Adrenal gland (tissue), 12 donors: ENCODE results near the gene GRIK1. TPM values are rescaled to one million over a fixed set of nuclear protein-coding genes. Genes with fewer than 3 reads are reported as not detected.

ENCODE experiments used
- DNase-seq, 7 donors: peaks; one replicate each; pipeline ENCODE4 v3.0.0-alpha.2; 2019 to 2020
- H3K27ac ChIP-seq, 5 donors: fragments of 200-600 bp; sonication (generic) in 4 of 5; 1 replicate in 3 of 5; 2 replicates in 2 of 5; pipeline versions ENCODE4 v1.5.1 to v1.8.0; 2016 to 2020; ENCODE audit warnings: mild to moderate bottlenecking in 1 of 5
- H3K27me3 ChIP-seq: fragments of 200-600 bp; 2 replicates; pipeline ENCODE4 v1.8.0; 2021
- H3K36me3 ChIP-seq, 2 donors: fragments of 200-600 bp; replicated peaks in 1 of 2; 1 replicate in 1 of 2; 2 replicates in 1 of 2; pipeline versions ENCODE4 v1.5.1 to v1.8.0; 2018 to 2022
- H3K4me1 ChIP-seq, 2 donors: fragments of 200-600 bp; replicated peaks in 1 of 2; 1 replicate in 1 of 2; 2 replicates in 1 of 2; pipeline versions ENCODE4 v1.5.1 to v1.8.0; 2018 to 2021
- H3K4me3 ChIP-seq, 4 donors: fragments of 200-600 bp; sonication (generic) in 3 of 4; one replicate each; pipeline ENCODE4 v1.5.1; 2016 to 2018
- H3K9me3 ChIP-seq, 3 donors: fragments of 200-600 bp; sonication (generic) in 1 of 3; replicated peaks in 1 of 3; 1 replicate in 2 of 3; 2 replicates in 1 of 3; pipeline versions ENCODE4 v1.5.1 to v1.8.0; 2016 to 2021
- CTCF ChIP-seq, 6 experiments: fragments of 450-650 bp in 4 of 6; fragments of 200-600 bp in 2 of 6; sonication (generic) in 1 of 6; IDR thresholded peaks; 1 replicate in 5 of 6; 2 replicates in 1 of 6; pipeline versions ENCODE4 v1.5.1 to v1.8.0; 2016 to 2021; ENCODE audit warnings: antibody characterized with exemption in 6 of 6, mild to moderate bottlenecking in 2 of 6, moderate library complexity in 1 of 6
- POLR2A ChIP-seq, 2 donors: fragments of 450-650 bp; IDR thresholded peaks; one replicate each; pipeline ENCODE4 v1.6.1; 2017; ENCODE audit warnings: antibody characterized with exemption in 2 of 2, mild to moderate bottlenecking in 2 of 2, moderate library complexity in 1 of 2
- WGBS, 4 donors: extraction: QIAGEN DNeasy Blood & Tissue Kit in 2 of 4; methylation state at CpG; one replicate each; pipeline versions ENCODE4 v1.1.5 to v1.1.7; 2013 to 2017; 5-methylcytosine and 5-hydroxymethylcytosine counted together
- intact Hi-C, 2 donors: fragments of 100-400 bp; cut with DNase I; formaldehyde crosslinking; loops; one replicate each; pipeline versions ENCODE4 v1.14.1 to v1.15.0; 2022 to 2023
- polyA plus RNA-seq, 3 donors: library from polyadenylated mRNA; stranded (reverse); fragments of 200-250 nt in 2 of 3; fragments of 350-450 nt in 1 of 3; fragmentation: Illumina TruSeq in 1 of 3; extraction: RNeasy Lipid Tissue Mini Kit (QIAGEN cat#74804) in 1 of 3; gene quantifications; one replicate each; pipeline ENCODE4 v1.2.3, GENCODE V29; 2013 to 2014
- total RNA-seq, 9 donors: library from RNA; depleted of rRNA in 4 of 9; stranded (reverse); fragments of >200 nt in 4 of 9; fragments of 120-200 nt in 1 of 9; fragmentation: NEBNext Ultra II Directional in 1 of 9; extraction: Animal tissue kit (Norgen Biotek cat#: 25700) in 1 of 9; gene quantifications; one replicate each; pipeline versions ENCODE4 v1.1.0 to v1.2.4, GENCODE V29; 2013 to 2023
- donor health status: healthy with polysubstance abuse.
- donor health status: Bipolar disorder and iron deficiency.
- donor health status: DM: yes; HTN: yes; CAD: no.
- donor health status: DM: no; HTN: no; CAD: no.
- donor health status: DM: no; HTN: no; CAD: no.
- donor health status: DM: yes; HTN: yes; CAD: no.

The GRIK1 gene
- total and polyA plus RNA-seq, 12 donors = 0.23 to 47.4 (median 8.1) TPM; not detected in 3

- Histone ChIP-seq H3K9me3 (peaks cover 0 to 4% (median 0%) of the 10 kb centered on the region in 3 donors), H3K27ac (no peak overlapping the region), H3K4me1 (no peaks in the 10 kb centered on the region), H3K36me3 (no peaks in the 10 kb centered on the region), H3K27me3 (no peaks in the 10 kb centered on the region), H3K4me3 (no peak overlapping the region)
- DNase-seq = no peak
- WGBS, 4 donors = 68 to 93% (median 80%) methylated on average over 2 of the region's 2 CpGs
- TF ChIP-seq POLR2A (IDR thresholded peaks at IDR 0.05) (no peak), CTCF (IDR thresholded peaks at IDR 0.05) (no peak)
- intact Hi-C loops = no loop called here
Observed at GRCh38 chr21:29712818-29713217, 227.0 kb downstream of the GRIK1 start.

GRCh38 chr21:29711236-29711635 lies 228.6 kb downstream of the GRIK1 start:
- Histone ChIP-seq H3K4me3 (no peak overlapping the region), H3K9me3 (peaks cover 0 to 4% (median 0%) of the 10 kb centered on the region in 3 donors), H3K27ac (no peak overlapping the region), H3K27me3 (no peaks in the 10 kb centered on the region), H3K4me1 (no peaks in the 10 kb centered on the region), H3K36me3 (no peaks in the 10 kb centered on the region)
- TF ChIP-seq CTCF (IDR thresholded peaks at IDR 0.05) = no peak
- TF ChIP-seq POLR2A (IDR thresholded peaks at IDR 0.05) = no peak
- intact Hi-C loops = no loop called here
- DNase-seq = no peak

- WGBS, 4 donors = 79 to 90% (median 83%) methylated on average over 3 of the region's 3 CpGs
- Histone ChIP-seq H3K27ac (no peak overlapping the region), H3K27me3 (no peaks in the 10 kb centered on the region), H3K9me3 (peaks cover 0 to 4% (median 0%) of the 10 kb centered on the region in 3 donors), H3K36me3 (no peaks in the 10 kb centered on the region), H3K4me1 (no peaks in the 10 kb centered on the region), H3K4me3 (no peak overlapping the region)
- intact Hi-C loops = no loop called here
- no peak for DNase-seq
- TF ChIP-seq CTCF (IDR thresholded peaks at IDR 0.05) = no peak
- no peak for TF ChIP-seq POLR2A (IDR thresholded peaks at IDR 0.05)
Observed at GRCh38 chr21:29710498-29710897, 229.3 kb downstream of the GRIK1 start.

GRCh38 chr21:29708401-29708800 lies 231.4 kb downstream of the GRIK1 start:
- Histone ChIP-seq H3K9me3 (peaks cover 0 to 4% (median 0%) of the 10 kb centered on the region in 3 donors), H3K4me3 (no peak overlapping the region), H3K4me1 (no peaks in the 10 kb centered on the region), H3K27ac (no peak overlapping the region), H3K27me3 (no peaks in the 10 kb centered on the region), H3K36me3 (no peaks in the 10 kb centered on the region)
- DNase-seq = no peak
- TF ChIP-seq POLR2A (IDR thresholded peaks at IDR 0.05) = no peak
- TF ChIP-seq CTCF (IDR thresholded peaks at IDR 0.05) = no peak
- intact Hi-C loops = no loop called here
- WGBS, 4 donors = 78 to 88% (median 83%) methylated on average over 4 of the region's 4 CpGs
